MM.1S (cell line): ENCODE data around the gene STK39.

ENCODE experiments used
- DNase-seq: peaks from one replicate; pipeline ENCODE4 v3.0.0-alpha.2; 2015
- H2AFZ ChIP-seq: fragments of 300-600 bp; sonication (generic); 2 replicates; pipeline ENCODE4 v1.6.0; 2016; ENCODE audit warnings: antibody characterized with exemption, low read length
- H3F3A ChIP-seq: fragments of 300-600 bp; sonication (generic); 2 replicates; pipeline ENCODE4 v1.6.1; 2016; ENCODE audit warnings: mild to moderate bottlenecking, antibody characterized with exemption, low read length, moderate library complexity, mixed read lengths; ENCODE audit not compliant: insufficient read depth
- H3K27ac ChIP-seq: fragments of 300-600 bp; sonication (generic); 2 replicates; pipeline ENCODE4 v1.5.1; 2016; ENCODE audit warnings: mild to moderate bottlenecking, low read length
- H3K27me3 ChIP-seq: fragments of 300-600 bp; sonication (generic); replicated peaks from 2 replicates; pipeline ENCODE4 v1.6.0; 2016; ENCODE audit warnings: low read length; ENCODE audit not compliant: insufficient read depth
- H3K36me3 ChIP-seq: fragments of 300-600 bp; sonication (generic); replicated peaks from 2 replicates; pipeline ENCODE4 v1.6.1; 2016; ENCODE audit warnings: mild to moderate bottlenecking, low read length, mixed read lengths; ENCODE audit not compliant: insufficient read depth
- H3K4me1 ChIP-seq: fragments of 300-600 bp; sonication (generic); 2 replicates; pipeline ENCODE4 v1.6.1; 2016; ENCODE audit warnings: low read length, mixed read lengths
- H3K4me2 ChIP-seq: fragments of 300-600 bp; sonication (generic); 2 replicates; pipeline ENCODE4 v1.6.0; 2016; ENCODE audit warnings: low read depth, low read length
- H3K4me3 ChIP-seq: fragments of 300-600 bp; sonication (generic); 2 replicates; pipeline ENCODE4 v1.5.1; 2016; ENCODE audit warnings: low read length, mixed read lengths
- H3K79me2 ChIP-seq: fragments of 300-600 bp; sonication (generic); 2 replicates; pipeline ENCODE4 v1.6.1; 2016; ENCODE audit warnings: mixed run types, low read length, mixed read lengths
- H3K9ac ChIP-seq: fragments of 300-600 bp; sonication (generic); 2 replicates; pipeline ENCODE4 v1.6.1; 2016; ENCODE audit warnings: low read length, mixed read lengths
- H3K9me2 ChIP-seq: fragments of 300-600 bp; sonication (generic); replicated peaks from 2 replicates; pipeline ENCODE4 v1.6.1; 2016; ENCODE audit warnings: mild to moderate bottlenecking, low read length, mixed read lengths; ENCODE audit not compliant: insufficient read depth
- H3K9me3 ChIP-seq: fragments of 300-600 bp; sonication (generic); replicated peaks from 2 replicates; pipeline ENCODE4 v1.6.1; 2016; ENCODE audit warnings: mild to moderate bottlenecking, low read length, mixed read lengths; ENCODE audit not compliant: insufficient read depth
- H4K20me1 ChIP-seq: fragments of 300-600 bp; sonication (generic); 2 replicates; pipeline ENCODE4 v1.6.1; 2016; ENCODE audit warnings: mild to moderate bottlenecking, low read length, moderate library complexity, mixed read lengths; ENCODE audit not compliant: insufficient read depth
- EZH2 ChIP-seq: fragments of 300-600 bp; sonication (generic); optimal IDR thresholded peaks from 2 replicates; pipeline ENCODE3; 2017; ENCODE audit warnings: low read depth, mild to moderate bottlenecking, antibody characterized with exemption, low read length, mixed read lengths
- EZH2phosphoT487 ChIP-seq: fragments of 300-600 bp; sonication (generic); IDR thresholded peaks from 2 replicates; pipeline ENCODE4 v1.6.1; 2018; ENCODE audit warnings: antibody characterized with exemption, low read length
- TF ChIP-seq, protein P1 (sequence below): fragments of 300-600 bp; sonication (generic); IDR thresholded peaks from 2 replicates; pipeline ENCODE4 v1.5.1; 2016; ENCODE audit warnings: antibody characterized with exemption, low read length, mixed read lengths

STK39 gene

DNA sequence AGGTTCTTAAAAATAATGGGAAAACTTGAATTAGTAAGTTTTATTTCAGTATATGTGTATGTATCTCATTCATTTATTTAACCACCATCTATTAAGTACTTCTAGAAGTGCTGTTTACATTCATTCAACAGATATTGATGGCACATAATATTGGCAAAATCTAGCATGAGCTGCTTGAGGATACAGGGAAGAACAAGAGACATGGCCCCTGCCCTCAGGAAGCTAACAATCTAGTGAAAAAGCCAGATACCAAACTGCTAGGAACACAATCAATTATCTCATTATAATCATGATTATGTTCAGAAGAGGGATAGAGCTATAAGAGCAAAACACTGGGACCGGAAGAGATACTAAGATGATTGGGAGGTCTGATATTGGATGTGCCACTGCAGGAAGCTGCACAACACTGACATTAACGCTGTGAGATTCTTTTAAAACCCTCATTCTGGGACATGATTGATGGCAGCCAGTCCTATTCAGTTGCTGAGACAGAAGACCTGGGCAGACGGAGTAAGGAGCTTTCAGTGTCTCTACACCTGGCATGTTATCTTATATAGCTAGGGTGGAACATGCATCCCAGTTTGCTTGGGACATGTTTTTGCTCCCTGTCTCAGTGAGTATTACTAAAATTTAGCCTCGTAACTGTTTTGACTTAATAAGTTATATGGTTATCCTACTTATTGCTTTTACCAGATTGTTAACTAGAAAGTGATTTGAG lies 314.1 kb downstream of the STK39 start:
- no peak overlapping the region for H3K9ac ChIP-seq
- H3K27ac ChIP-seq: no peak overlapping the region
- no peaks in the 10 kb centered on the region for H3K79me2 ChIP-seq
- no peak for TF ChIP-seq EZH2phosphoT487
- TF ChIP-seq, protein P1, sequence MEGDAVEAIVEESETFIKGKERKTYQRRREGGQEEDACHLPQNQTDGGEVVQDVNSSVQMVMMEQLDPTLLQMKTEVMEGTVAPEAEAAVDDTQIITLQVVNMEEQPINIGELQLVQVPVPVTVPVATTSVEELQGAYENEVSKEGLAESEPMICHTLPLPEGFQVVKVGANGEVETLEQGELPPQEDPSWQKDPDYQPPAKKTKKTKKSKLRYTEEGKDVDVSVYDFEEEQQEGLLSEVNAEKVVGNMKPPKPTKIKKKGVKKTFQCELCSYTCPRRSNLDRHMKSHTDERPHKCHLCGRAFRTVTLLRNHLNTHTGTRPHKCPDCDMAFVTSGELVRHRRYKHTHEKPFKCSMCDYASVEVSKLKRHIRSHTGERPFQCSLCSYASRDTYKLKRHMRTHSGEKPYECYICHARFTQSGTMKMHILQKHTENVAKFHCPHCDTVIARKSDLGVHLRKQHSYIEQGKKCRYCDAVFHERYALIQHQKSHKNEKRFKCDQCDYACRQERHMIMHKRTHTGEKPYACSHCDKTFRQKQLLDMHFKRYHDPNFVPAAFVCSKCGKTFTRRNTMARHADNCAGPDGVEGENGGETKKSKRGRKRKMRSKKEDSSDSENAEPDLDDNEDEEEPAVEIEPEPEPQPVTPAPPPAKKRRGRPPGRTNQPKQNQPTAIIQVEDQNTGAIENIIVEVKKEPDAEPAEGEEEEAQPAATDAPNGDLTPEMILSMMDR: no peak
- no peak for TF ChIP-seq EZH2
- H3K36me3 ChIP-seq: no peaks in the 10 kb centered on the region
- no peak for DNase-seq
- no peaks in the 10 kb centered on the region for H3K27me3 ChIP-seq
- no peaks in the 10 kb centered on the region for H3K9me3 ChIP-seq
- H4K20me1 ChIP-seq: no peaks in the 10 kb centered on the region
- H3K4me1 ChIP-seq: no peaks in the 10 kb centered on the region
- no peaks in the 10 kb centered on the region for H3F3A ChIP-seq
- H3K4me3 ChIP-seq: no peak overlapping the region
- no peak overlapping the region for H2AFZ ChIP-seq
- no peak overlapping the region for H3K4me2 ChIP-seq
- no peaks in the 10 kb centered on the region for H3K9me2 ChIP-seq

DNA sequence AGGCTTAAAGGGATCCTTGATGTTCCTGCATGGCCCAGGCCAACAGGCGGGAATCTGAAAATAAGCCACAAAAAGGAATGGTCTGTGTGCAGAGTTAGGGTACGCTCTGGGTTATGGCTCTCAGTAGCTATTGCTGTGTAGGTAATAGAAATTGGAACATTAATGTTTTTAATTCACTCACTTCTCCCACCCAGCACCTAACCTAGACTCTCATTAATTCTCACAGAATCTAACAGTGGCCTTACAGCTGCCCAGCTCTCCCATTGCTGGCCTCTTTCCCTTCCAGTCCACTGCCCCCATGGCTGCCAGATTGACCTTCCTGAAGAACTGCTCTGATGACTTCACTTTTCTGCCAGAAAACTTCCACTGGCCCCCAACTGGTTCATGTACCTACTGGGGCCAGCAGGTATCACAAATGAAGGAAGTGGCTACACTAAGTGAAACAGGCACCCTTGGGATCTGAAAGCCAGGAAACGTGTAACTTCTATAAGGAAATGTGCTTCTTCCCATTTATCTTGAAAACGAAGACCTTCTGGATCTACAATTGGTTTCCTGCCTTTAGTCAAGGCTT lies 315.2 kb downstream of the STK39 start:
- no peaks in the 10 kb centered on the region for H4K20me1 ChIP-seq
- H3K4me2 ChIP-seq: no peak overlapping the region
- H3K9me2 ChIP-seq: no peaks in the 10 kb centered on the region
- H3K9me3 ChIP-seq: no peaks in the 10 kb centered on the region
- H3K36me3 ChIP-seq: no peaks in the 10 kb centered on the region
- no peaks in the 10 kb centered on the region for H3K79me2 ChIP-seq
- H2AFZ ChIP-seq: no peak overlapping the region
- no peak overlapping the region for H3K4me3 ChIP-seq
- H3F3A ChIP-seq: no peaks in the 10 kb centered on the region
- no peak for DNase-seq
- no peaks in the 10 kb centered on the region for H3K27me3 ChIP-seq
- TF ChIP-seq, protein P1: no peak
- TF ChIP-seq EZH2 (no peak), EZH2phosphoT487 (no peak)
- no peak overlapping the region for H3K9ac ChIP-seq
- no peaks in the 10 kb centered on the region for H3K4me1 ChIP-seq
- H3K27ac ChIP-seq: no peak overlapping the region

DNA sequence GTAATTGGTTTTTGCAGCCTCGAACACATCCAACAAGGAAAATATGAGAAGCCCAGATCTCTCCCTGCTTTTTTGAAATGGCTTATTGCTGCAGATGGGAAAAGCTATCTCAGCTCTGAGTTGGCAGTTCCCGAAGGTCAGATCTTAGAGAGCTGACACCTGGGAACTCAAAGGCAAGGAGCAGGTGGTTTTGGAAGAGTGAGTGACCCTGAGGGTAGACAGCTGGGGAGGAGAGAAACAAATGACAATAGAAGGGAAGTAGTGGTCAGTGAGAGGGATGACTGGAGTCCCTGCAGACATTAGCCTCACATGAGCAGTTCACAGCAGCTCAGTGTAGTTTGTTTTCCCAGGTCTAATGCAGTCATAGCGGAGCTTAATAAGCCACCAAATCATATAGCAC lies 317.9 kb downstream of the STK39 start:
- no peaks in the 10 kb centered on the region for H3K9me3 ChIP-seq
- H3K9ac ChIP-seq: no peak overlapping the region
- no peaks in the 10 kb centered on the region for H3K36me3 ChIP-seq
- H3K27me3 ChIP-seq: no peaks in the 10 kb centered on the region
- no peak overlapping the region for H3K4me2 ChIP-seq
- DNase-seq: no peak
- no peaks in the 10 kb centered on the region for H3K4me1 ChIP-seq
- H4K20me1 ChIP-seq: no peaks in the 10 kb centered on the region
- TF ChIP-seq EZH2phosphoT487 (no peak), EZH2 (no peak)
- TF ChIP-seq, protein P1: no peak
- no peak overlapping the region for H2AFZ ChIP-seq
- no peaks in the 10 kb centered on the region for H3K9me2 ChIP-seq
- H3K27ac ChIP-seq: no peak overlapping the region
- H3K79me2 ChIP-seq: no peaks in the 10 kb centered on the region
- H3F3A ChIP-seq: no peaks in the 10 kb centered on the region
- H3K4me3 ChIP-seq: no peak overlapping the region
